Dendritic cell treated with granulocyte-macrophage colony-stimulating factor and Interleukin-4, amounts not matched to agents 40 ng/mL and 50 ng/mL, for 4 days (primary cell): ENCODE measurements around the gene LHFPL3.

Source experiments
- H3K27ac Mint-ChIP-seq: one replicate; pipeline ENCODE4 v1.8.0; 2022; ENCODE audit warnings: mild to moderate bottlenecking, mixed read lengths
- H3K27me3 Mint-ChIP-seq: one replicate; pipeline ENCODE4 v1.8.0; 2022; ENCODE audit warnings: mild to moderate bottlenecking, mixed read lengths
- H3K36me3 Mint-ChIP-seq: one replicate; pipeline ENCODE4 v1.8.0; 2022; ENCODE audit warnings: low read depth, mixed read lengths
- H3K4me1 Mint-ChIP-seq: one replicate; pipeline ENCODE4 v1.8.0; 2022; ENCODE audit warnings: low read depth, mixed read lengths
- H3K4me3 Mint-ChIP-seq: one replicate; pipeline ENCODE4 v1.8.0; 2022; ENCODE audit warnings: mild to moderate bottlenecking, moderate library complexity, mixed read lengths
- H3K9me3 Mint-ChIP-seq: one replicate; pipeline ENCODE4 v1.8.0; 2022; ENCODE audit warnings: mixed read lengths
- intact Hi-C: fragments of 100-400 bp; cut with micrococcal nuclease; formaldehyde crosslinking; loops from one replicate; pipeline ENCODE4 v1.15.0; 2022

Gene LHFPL3

GRCh38 chr7:104836976-104837375, 508.6 kb downstream of the LHFPL3 start:
- peaks cover 4% of the 10 kb centered on the region for H3K27me3 Mint-ChIP-seq
- H3K36me3 Mint-ChIP-seq, result no peaks in the 10 kb centered on the region
- no peak overlapping the region for H3K27ac Mint-ChIP-seq
- no peaks in the 10 kb centered on the region for H3K9me3 Mint-ChIP-seq
- no peak overlapping the region for H3K4me3 Mint-ChIP-seq
- H3K4me1 Mint-ChIP-seq, result no peaks in the 10 kb centered on the region
- intact Hi-C loops, result no loop called here

- Mint-ChIP-seq H3K4me3 (no peak overlapping the region), H3K9me3 (no peaks in the 10 kb centered on the region), H3K27me3 (peaks cover 2% of the 10 kb centered on the region), H3K36me3 (no peaks in the 10 kb centered on the region), H3K4me1 (no peaks in the 10 kb centered on the region), H3K27ac (no peak overlapping the region)
- intact Hi-C loops, result no loop called here
Measured at GRCh38 chr7:104838537-104839299, 510.3 kb downstream of the LHFPL3 start.

- intact Hi-C loops, result no loop called here
- no peaks in the 10 kb centered on the region for H3K36me3 Mint-ChIP-seq
- no peak overlapping the region for H3K27ac Mint-ChIP-seq
- H3K9me3 Mint-ChIP-seq, result no peaks in the 10 kb centered on the region
- no peaks in the 10 kb centered on the region for H3K4me1 Mint-ChIP-seq
- no peaks in the 10 kb centered on the region for H3K27me3 Mint-ChIP-seq
- no peak overlapping the region for H3K4me3 Mint-ChIP-seq
Measured at GRCh38 chr7:104839842-104840241, 511.4 kb downstream of the LHFPL3 start.

- Mint-ChIP-seq H3K4me1 (no peaks in the 10 kb centered on the region), H3K9me3 (no peaks in the 10 kb centered on the region), H3K27ac (no peak overlapping the region), H3K27me3 (peaks cover 6% of the 10 kb centered on the region), H3K4me3 (no peak overlapping the region), H3K36me3 (no peaks in the 10 kb centered on the region)
- intact Hi-C loops, result no loop called here
Measured at GRCh38 chr7:104841798-104842197, 513.4 kb downstream of the LHFPL3 start.

GRCh38 chr7:104843198-104843597, 514.8 kb downstream of the LHFPL3 start:
- intact Hi-C loops, result no loop called here
- Mint-ChIP-seq H3K4me1 (no peaks in the 10 kb centered on the region), H3K27me3 (peaks cover 6% of the 10 kb centered on the region), H3K4me3 (no peak overlapping the region), H3K36me3 (no peaks in the 10 kb centered on the region), H3K27ac (no peak overlapping the region), H3K9me3 (no peaks in the 10 kb centered on the region)

GRCh38 chr7:104845557-104845956, 517.2 kb downstream of the LHFPL3 start:
- H3K4me1 Mint-ChIP-seq, result no peaks in the 10 kb centered on the region
- intact Hi-C loops, result no loop called here
- no peaks in the 10 kb centered on the region for H3K9me3 Mint-ChIP-seq
- no peak overlapping the region for H3K27ac Mint-ChIP-seq
- H3K27me3 Mint-ChIP-seq, result peaks cover 6% of the 10 kb centered on the region
- no peaks in the 10 kb centered on the region for H3K36me3 Mint-ChIP-seq
- no peak overlapping the region for H3K4me3 Mint-ChIP-seq

GRCh38 chr7:104846731-104847130, 518.3 kb downstream of the LHFPL3 start:
- intact Hi-C loops, result no loop called here
- H3K27me3 Mint-ChIP-seq, result peaks cover 6% of the 10 kb centered on the region
- H3K4me1 Mint-ChIP-seq, result no peaks in the 10 kb centered on the region
- no peak overlapping the region for H3K4me3 Mint-ChIP-seq
- H3K36me3 Mint-ChIP-seq, result no peaks in the 10 kb centered on the region
- H3K27ac Mint-ChIP-seq, result no peak overlapping the region
- no peaks in the 10 kb centered on the region for H3K9me3 Mint-ChIP-seq

GRCh38 chr7:104848138-104848990, 520.0 kb downstream of the LHFPL3 start:
- H3K36me3 Mint-ChIP-seq, result no peaks in the 10 kb centered on the region
- H3K4me3 Mint-ChIP-seq, result no peak overlapping the region
- intact Hi-C loops, result loop anchor here (2.0 kb wide), 1 partner anchor 618 kb away; no protein-coding TSS in a partner anchor
- no peaks in the 10 kb centered on the region for H3K4me1 Mint-ChIP-seq
- H3K27ac Mint-ChIP-seq, result no peak overlapping the region
- peaks cover 6% of the 10 kb centered on the region for H3K27me3 Mint-ChIP-seq
- no peaks in the 10 kb centered on the region for H3K9me3 Mint-ChIP-seq

- Mint-ChIP-seq H3K4me1 (no peaks in the 10 kb centered on the region), H3K36me3 (no peaks in the 10 kb centered on the region), H3K9me3 (no peaks in the 10 kb centered on the region), H3K27ac (no peak overlapping the region), H3K27me3 (peaks cover 3% of the 10 kb centered on the region), H3K4me3 (no peak overlapping the region)
- intact Hi-C loops, result no loop called here
Measured at GRCh38 chr7:104850374-104850773, 522.0 kb downstream of the LHFPL3 start.

- H3K4me1 Mint-ChIP-seq, result no peaks in the 10 kb centered on the region
- H3K27ac Mint-ChIP-seq, result no peak overlapping the region
- H3K27me3 Mint-ChIP-seq, result no peaks in the 10 kb centered on the region
- no peak overlapping the region for H3K4me3 Mint-ChIP-seq
- no peaks in the 10 kb centered on the region for H3K9me3 Mint-ChIP-seq
- intact Hi-C loops, result no loop called here
- H3K36me3 Mint-ChIP-seq, result no peaks in the 10 kb centered on the region
Measured at GRCh38 chr7:104851268-104851667, 522.9 kb downstream of the LHFPL3 start.

- no peak overlapping the region for H3K4me3 Mint-ChIP-seq
- H3K9me3 Mint-ChIP-seq, result no peaks in the 10 kb centered on the region
- H3K4me1 Mint-ChIP-seq, result no peaks in the 10 kb centered on the region
- H3K36me3 Mint-ChIP-seq, result no peaks in the 10 kb centered on the region
- no peak overlapping the region for H3K27ac Mint-ChIP-seq
- intact Hi-C loops, result no loop called here
- no peaks in the 10 kb centered on the region for H3K27me3 Mint-ChIP-seq
Measured at GRCh38 chr7:104852386-104852785, 524.0 kb downstream of the LHFPL3 start.

GRCh38 chr7:104855861-104856260, 527.5 kb downstream of the LHFPL3 start:
- intact Hi-C loops, result no loop called here
- H3K4me3 Mint-ChIP-seq, result no peak overlapping the region
- H3K9me3 Mint-ChIP-seq, result no peaks in the 10 kb centered on the region
- no peaks in the 10 kb centered on the region for H3K36me3 Mint-ChIP-seq
- H3K27ac Mint-ChIP-seq, result no peak overlapping the region
- H3K27me3 Mint-ChIP-seq, result no peaks in the 10 kb centered on the region
- H3K4me1 Mint-ChIP-seq, result no peaks in the 10 kb centered on the region

GRCh38 chr7:104857458-104858425, 529.3 kb downstream of the LHFPL3 start:
- intact Hi-C loops, result no loop called here
- H3K4me3 Mint-ChIP-seq, result no peak overlapping the region
- H3K9me3 Mint-ChIP-seq, result no peaks in the 10 kb centered on the region
- no peaks in the 10 kb centered on the region for H3K36me3 Mint-ChIP-seq
- no peaks in the 10 kb centered on the region for H3K4me1 Mint-ChIP-seq
- H3K27me3 Mint-ChIP-seq, result no peaks in the 10 kb centered on the region
- H3K27ac Mint-ChIP-seq, result no peak overlapping the region
